GM19324 (cell line): ENCODE results near the gene UFSP2.

Experiments
- ATAC-seq: cut with Tn5 transposase; IDR thresholded peaks from one replicate; pipeline ENCODE4 v1.9.1; 2021; ENCODE audit warnings: mild to moderate bottlenecking, moderate library complexity; ENCODE audit not compliant: unreplicated experiment, low FRiP score

Gene UFSP2

GRCh38 chr4:185358514-185358913 lies 67.2 kb downstream of the UFSP2 start:
- no peak for ATAC-seq

GRCh38 chr4:185357733-185358440 lies 67.9 kb downstream of the UFSP2 start:
- no peak for ATAC-seq

DNA sequence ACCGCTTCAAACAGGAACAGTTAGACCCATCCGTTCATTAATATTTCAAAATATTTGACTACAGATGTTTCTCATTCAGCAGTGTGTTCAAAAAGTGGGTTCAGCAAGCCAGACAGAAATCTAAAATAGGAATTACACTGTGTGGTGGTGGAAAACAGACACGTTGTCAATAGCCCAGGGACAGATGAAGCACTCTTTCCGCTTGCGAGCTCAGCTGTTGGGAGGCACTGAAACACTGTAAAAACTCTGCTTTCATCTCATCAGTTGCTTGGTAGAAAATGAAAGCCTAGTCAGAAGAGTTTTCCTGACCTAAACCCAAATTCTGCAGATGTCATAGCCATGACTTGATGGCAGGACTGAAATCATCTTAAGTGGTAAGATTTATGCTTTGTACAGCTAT lies 68.6 kb downstream of the UFSP2 start:
- no peak for ATAC-seq

- no peak for ATAC-seq
These were observed 73.0 kb downstream of the UFSP2 start for GRCh38 chr4:185352741-185353140.

- ATAC-seq = no peak
These were observed 73.6 kb downstream of the UFSP2 start for GRCh38 chr4:185352202-185352601.

- ATAC-seq = no peak
These were observed 74.1 kb downstream of the UFSP2 start for GRCh38 chr4:185351691-185352090.
